ELR (cell line): Measurements from ENCODE around the gene MOCOS.

Experiments
- DNase-seq: peaks from one replicate; pipeline ENCODE4 v3.0.0-alpha.2; 2015; ENCODE audit warnings: low read depth

MOCOS gene

DNA sequence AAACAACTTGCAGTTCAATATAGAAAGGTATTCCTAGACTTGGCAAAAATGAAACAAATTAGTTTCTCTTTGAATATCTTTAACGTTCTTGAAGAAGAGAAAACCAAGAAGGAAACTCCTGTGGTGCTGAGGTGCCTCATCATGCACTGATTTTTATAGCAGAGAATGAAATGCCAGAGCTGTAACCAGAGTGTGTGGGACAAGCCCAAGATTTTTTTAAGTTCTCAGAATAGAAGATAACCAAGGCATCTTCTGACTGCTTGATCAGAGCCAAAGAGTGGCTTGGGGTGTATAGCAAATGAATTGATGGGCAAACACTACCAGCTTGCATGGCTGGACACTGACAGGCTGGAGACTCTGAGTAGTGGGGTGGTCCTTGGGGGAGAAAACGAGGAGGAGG is 118.1 kb downstream of the MOCOS start:
- DNase-seq = no peak

DNA sequence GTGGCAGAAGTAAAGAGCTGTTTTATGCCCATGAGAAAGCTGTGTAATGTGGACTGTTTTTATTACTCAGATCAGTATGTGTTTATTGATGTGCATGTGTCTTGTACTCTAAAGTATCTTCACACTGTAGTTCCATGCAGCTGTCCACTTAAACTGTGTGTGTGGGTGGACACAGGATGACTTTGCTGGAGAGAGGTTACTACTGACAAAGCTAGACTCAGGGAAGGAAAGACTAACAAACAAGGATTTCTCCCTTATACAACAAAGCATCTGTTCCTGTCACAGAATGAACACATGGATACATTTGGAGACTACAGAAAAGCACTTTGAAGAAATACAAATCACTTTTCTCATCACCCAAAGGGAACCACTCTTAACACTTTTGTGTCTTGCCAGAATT is 120.2 kb downstream of the MOCOS start:
- DNase-seq = no peak

DNA sequence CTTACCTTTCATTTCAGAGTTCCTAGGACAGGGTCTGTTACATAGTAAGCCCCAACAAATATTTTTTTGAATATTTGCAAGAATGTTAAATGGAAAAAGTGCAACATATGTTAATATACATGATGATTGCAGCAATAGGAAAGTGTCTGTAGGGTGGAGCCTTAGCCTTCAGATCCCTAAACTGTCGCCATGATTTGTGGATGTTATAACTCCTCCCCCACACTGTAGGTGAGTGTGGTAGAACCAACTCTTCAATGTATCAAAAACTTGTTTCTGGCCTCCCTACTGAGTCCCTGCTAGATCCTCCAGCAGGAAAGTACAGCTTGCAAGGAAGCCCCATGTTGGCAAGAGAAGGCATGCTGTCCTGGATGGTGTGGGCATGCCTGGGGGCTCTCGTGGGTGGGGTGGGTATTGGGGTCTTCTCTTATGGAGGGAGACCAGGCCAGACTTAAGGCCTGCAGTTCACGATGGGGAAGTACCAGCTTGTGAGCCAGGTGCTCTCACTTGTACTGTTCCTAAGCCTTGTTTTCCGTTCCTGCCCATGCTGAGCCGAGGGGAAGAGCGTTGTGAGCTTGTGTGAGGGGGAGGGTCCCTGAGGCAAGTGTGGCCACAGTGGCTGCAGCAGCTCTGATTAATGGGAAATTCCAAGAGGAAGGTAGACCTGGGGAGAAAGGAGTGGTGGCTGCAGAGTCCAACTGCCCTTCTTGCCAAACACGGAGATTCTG is 121.6 kb downstream of the MOCOS start:
- DNase-seq = no peak

DNA sequence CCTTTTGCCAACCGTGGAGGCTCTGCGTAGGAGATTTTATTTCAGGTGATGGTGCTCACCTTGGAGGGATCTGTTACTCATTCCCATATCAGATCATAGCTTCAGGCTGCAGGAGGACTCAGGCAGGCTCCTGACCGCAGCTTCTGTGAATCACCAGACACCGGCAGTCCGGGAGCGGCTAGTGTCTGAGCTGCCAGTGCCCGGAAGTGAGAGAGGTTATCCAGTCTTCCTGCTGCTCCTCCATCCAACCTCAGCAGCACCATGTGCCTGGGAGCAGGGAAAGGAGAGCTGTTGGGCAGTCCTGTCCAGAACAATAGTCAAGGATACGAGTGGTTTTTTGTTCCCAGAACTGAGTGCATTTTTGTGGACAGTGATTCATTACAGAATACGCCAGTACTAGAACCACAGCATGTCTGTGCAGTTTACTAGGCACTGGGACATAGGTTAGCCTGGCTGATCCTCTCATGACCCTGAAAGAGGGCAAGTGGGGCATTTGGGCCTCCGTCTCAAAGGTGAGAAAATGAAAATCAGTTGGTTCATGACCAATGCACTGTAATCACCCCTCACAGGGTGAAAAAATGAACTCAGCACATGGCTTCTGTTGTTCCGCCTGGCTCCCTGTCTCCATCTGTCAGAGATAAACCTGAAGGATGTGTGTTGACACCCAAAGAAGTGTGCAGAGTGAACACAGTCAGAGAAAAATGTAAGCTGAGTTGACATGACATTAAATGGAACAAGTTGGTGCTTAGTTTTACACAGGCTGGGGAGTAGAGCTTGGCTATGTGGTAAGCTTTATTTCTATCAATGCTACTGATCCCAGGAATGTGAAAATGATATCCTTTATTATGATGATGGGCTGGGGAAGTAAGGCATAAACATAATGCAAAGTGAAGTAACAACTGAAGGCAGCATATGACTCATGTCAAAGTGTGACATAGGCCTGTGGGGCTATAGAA is 122.4 kb downstream of the MOCOS start:
- DNase-seq = peak; percentile 99

DNA sequence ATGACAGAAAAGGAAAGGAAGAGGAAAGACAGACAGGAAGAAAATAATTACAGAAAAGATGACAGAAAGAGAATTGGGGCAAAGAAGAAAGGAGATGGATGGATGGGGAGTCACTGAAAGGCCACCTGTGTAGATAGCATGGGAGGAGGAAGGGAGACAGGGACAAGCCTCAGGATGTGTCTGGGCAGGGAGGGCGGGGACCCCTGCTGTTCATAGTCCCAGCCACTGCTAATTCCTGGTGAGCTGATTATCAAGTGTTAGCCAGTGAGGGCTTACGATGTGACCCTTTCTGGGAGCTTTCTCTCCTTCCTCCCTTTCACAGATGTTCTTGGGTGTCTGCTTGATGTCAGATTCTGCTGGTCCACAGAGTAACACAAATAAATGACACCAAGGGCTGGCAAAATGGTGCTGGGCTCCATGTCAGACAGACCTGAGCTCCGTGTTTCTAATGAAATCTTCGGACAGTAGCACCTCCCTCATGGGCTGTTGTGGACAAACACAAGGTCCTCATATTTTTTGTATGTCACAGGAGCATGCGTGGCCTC is 123.8 kb downstream of the MOCOS start:
- no peak for DNase-seq

DNA sequence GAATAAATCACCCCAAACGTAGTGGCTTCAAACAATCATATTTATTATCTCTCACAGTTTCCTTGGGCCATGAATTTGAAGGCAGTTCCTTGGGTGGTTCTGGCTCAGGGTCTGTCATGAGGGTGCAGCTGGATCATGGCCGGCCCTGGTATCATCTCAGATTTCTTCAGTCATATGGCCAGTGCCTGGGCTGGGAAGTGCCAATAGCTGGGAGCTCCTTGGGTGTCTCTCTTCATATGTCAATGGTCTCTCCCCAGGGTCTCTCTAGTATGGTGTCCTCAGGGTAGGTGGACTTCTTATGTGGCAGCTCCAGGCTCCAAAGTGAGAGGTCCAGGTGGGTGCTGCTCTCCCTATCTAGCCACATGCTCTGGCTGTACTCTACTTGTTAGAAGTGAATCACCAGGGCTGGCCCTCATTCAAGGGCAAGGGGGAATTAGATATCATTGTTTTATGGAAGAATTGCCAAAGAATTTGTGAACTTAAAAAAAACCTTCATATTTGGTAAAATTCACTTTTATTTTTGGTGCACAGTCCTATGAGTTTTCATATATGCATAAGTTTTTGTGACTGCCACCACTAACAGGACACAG is 125.6 kb downstream of the MOCOS start:
- DNase-seq = no peak

DNA sequence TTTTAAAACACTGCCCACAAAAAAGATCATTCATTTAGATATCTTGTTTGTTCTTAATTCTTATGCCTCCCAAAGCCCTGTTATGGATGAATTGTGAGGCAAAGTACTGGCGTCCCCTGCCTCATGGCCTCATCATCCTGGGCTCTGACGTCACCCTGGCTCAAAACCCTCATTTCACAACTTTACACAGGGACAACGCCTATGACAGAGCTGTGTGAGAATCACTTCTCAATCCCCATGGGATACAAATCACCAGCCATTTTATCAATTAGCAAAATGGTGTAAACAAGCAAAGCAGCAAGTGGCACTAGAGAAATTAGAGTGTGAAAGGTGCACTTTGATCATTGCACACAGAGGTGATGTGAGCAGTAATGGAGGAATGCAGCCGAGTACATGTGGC is 126.8 kb downstream of the MOCOS start:
- DNase-seq = peak; percentile 73

DNA sequence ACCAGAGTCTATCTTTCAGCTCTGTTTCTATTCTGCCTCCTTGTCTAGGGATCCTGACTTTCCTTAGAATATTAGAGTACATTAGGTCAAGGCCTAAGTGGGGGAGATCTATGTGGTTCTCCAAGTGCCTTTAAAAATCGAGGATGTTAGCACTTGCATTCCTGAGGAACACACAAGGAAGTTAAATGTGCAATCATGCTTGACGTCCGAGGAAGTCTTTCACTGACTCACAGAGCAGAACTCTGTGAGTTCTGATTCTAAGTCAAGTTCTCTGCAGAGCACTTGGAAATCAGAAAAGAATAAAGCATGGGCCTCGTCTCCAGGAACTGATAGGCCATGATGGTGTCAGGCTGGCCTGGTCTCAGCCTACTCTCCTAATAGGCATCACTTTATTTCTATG is 127.5 kb downstream of the MOCOS start:
- DNase-seq = peak; percentile 89

DNA sequence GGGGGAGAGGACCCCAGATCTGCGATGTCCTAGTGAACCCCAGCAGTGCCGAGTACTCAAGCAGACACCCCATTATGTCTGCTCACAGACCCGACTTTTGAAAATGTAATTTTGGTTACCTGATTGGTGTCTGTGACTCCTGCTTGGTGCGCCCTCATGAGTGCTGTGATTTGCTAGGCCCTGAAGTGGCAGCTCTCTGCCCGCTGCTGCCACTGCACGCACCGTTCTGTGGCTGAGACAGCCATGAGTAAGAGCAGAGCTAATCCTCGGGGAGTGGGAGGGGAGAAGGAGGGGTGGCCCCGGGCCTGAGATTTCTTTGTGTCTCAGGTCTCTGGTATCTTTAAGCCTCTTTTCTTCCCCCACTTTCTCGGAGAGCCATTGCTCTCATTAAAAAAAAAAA is 128.4 kb downstream of the MOCOS start:
- peak; percentile 92 for DNase-seq

DNA sequence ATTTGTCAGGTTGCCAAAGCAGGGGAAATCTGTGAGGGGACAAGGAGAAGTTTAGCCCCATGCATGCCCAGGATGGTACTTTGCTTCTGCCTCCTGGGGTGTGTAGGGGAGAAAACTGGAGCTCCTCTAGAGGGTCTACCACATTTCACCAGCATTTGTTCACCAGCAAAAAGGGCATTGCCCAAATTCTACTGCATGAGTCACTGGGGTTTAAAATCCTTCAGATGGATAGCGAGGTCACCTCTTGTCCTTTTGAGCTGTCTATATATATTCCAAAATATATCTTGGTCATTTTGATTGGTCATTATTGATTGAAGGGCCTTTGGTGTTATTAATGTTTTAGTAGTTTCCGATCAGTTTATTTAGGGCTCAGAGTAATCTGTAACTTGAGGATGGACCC is 128.9 kb downstream of the MOCOS start:
- DNase-seq = peak; percentile 34
